Measurements from ENCODE around the gene INTS1.

GRCh38 chr7:1543826-1544177, 39.6 kb upstream of the INTS1 start:
- TF ChIP-seq RAD21 (IDR thresholded peaks at IDR 0.05; ENCODE audit: low read depth): no peak
- no peak for TF ChIP-seq ZBTB7A (IDR thresholded peaks at IDR 0.05; ENCODE audit: low read depth)
- no peak for TF ChIP-seq FOXM1 (IDR thresholded peaks at IDR 0.05; ENCODE audit: borderline replicate concordance, low read depth)
- TF ChIP-seq TAF1 (IDR thresholded peaks at IDR 0.05; ENCODE audit: low read depth): no peak
- TF ChIP-seq MAX (IDR thresholded peaks at IDR 0.05): no peak
- no peak for TF ChIP-seq EP300 (IDR thresholded peaks at IDR 0.05; ENCODE audit: borderline replicate concordance)
- TF ChIP-seq REST (IDR thresholded peaks at IDR 0.05; ENCODE audit: low read depth): no peak
- no peak for TF ChIP-seq CEBPB (IDR thresholded peaks at IDR 0.05)
- no peak for TF ChIP-seq CREB1 (IDR thresholded peaks at IDR 0.05; ENCODE audit: low read depth)
